ENCODE data around the gene MYOZ2.

- TF ChIP-seq POLR2A (IDR thresholded peaks at IDR 0.05; ENCODE audit: low read length) (no peak), GATA1 (IDR thresholded peaks at IDR 0.05; ENCODE audit: low read depth, low read length) (no peak)
Observed at GRCh38 chr4:119204916-119205315, 69.3 kb downstream of the MYOZ2 start.

All from erythroblast (primary cell).